Measurements from ENCODE around the gene NREP. TPM values are rescaled to one million over a fixed set of nuclear protein-coding genes. Genes with fewer than 3 reads are reported as not detected.
A peak's percentile ranks its signal among the peaks of the same experiment; 100 is the strongest.

NREP gene
- total RNA-seq, 3 donors from 2014 or later = 16.8 to 24.0 (median 18.1) TPM

GRCh38 chr5:111703662-111704061, 53.3 kb downstream of the NREP start:
- TF ChIP-seq, protein P1, sequence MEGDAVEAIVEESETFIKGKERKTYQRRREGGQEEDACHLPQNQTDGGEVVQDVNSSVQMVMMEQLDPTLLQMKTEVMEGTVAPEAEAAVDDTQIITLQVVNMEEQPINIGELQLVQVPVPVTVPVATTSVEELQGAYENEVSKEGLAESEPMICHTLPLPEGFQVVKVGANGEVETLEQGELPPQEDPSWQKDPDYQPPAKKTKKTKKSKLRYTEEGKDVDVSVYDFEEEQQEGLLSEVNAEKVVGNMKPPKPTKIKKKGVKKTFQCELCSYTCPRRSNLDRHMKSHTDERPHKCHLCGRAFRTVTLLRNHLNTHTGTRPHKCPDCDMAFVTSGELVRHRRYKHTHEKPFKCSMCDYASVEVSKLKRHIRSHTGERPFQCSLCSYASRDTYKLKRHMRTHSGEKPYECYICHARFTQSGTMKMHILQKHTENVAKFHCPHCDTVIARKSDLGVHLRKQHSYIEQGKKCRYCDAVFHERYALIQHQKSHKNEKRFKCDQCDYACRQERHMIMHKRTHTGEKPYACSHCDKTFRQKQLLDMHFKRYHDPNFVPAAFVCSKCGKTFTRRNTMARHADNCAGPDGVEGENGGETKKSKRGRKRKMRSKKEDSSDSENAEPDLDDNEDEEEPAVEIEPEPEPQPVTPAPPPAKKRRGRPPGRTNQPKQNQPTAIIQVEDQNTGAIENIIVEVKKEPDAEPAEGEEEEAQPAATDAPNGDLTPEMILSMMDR (IDR thresholded peaks at IDR 0.05) = no peak
- intact Hi-C loops (cut with DNase I, micrococcal nuclease) = no loop called here
- Histone ChIP-seq H3K9me3 (no peaks in the 10 kb centered on the region), H3K4me1 (ENCODE audit: low read depth) (no peaks in the 10 kb centered on the region), H3K4me3 (no peak overlapping the region), H3K36me3 (ENCODE audit: low read depth) (no peaks in the 10 kb centered on the region)
- ATAC-seq = peak; percentile 35
- no peak for DNase-seq

DNA sequence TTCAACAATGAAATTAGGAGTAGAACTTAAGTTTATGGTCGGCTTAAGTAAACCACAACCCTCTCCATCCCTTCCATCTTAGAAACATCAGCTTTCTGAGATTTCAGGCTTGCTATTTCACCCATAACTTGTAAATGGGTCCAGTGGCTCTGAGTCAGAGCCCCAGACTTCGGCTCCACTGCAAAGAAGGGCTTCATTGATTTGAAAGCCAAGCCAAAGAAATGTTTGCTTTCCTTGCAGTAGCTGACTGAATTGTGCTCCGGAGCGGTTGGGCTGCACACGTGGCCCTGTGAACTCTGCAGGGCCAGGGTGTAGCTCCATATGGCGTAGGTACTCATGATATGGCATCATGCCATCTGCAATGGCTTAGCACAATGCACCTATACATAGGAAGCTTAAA, 57.0 kb downstream of the NREP start:
- peak; percentile 50 to 69 (median 61) for DNase-seq
- Histone ChIP-seq H3K9me3 (no peaks in the 10 kb centered on the region), H3K36me3 (ENCODE audit: low read depth) (no peaks in the 10 kb centered on the region), H3K4me1 (ENCODE audit: low read depth) (no peaks in the 10 kb centered on the region), H3K4me3 (no peak overlapping the region)
- intact Hi-C loops (cut with DNase I, micrococcal nuclease) = no loop called here
- TF ChIP-seq, protein P1 (IDR thresholded peaks at IDR 0.05) = no peak
- peak; percentile 94 for ATAC-seq

DNA sequence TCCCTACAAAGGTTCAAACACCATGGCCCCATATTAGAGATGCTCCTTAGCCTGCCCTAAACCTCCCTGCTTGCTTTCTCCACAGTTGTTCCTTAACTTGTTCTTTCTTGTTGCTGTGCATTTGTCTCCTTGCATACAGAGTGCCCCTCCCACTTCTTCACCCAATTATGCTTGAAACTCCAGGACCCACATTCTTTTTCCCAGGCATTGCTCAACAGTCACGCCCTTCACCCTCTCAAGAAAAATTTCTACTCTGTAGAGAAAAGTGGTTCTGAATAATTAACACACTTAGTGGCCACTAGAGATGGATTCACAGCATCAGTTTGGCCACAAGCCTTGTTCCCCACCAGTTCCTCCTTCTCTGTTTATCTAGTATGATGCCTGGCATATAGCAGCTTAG, 57.7 kb downstream of the NREP start:
- DNase-seq (no peak), ATAC-seq (no peak)
- TF ChIP-seq, protein P1 (IDR thresholded peaks at IDR 0.05) = no peak
- H3K9me3 ChIP-seq = no peaks in the 10 kb centered on the region
- intact Hi-C loops (cut with DNase I, micrococcal nuclease) = no loop called here
- no peaks in the 10 kb centered on the region for H3K36me3 ChIP-seq (ENCODE audit: low read depth)
- H3K4me1 ChIP-seq (ENCODE audit: low read depth) = no peaks in the 10 kb centered on the region
- no peak overlapping the region for H3K4me3 ChIP-seq

DNA sequence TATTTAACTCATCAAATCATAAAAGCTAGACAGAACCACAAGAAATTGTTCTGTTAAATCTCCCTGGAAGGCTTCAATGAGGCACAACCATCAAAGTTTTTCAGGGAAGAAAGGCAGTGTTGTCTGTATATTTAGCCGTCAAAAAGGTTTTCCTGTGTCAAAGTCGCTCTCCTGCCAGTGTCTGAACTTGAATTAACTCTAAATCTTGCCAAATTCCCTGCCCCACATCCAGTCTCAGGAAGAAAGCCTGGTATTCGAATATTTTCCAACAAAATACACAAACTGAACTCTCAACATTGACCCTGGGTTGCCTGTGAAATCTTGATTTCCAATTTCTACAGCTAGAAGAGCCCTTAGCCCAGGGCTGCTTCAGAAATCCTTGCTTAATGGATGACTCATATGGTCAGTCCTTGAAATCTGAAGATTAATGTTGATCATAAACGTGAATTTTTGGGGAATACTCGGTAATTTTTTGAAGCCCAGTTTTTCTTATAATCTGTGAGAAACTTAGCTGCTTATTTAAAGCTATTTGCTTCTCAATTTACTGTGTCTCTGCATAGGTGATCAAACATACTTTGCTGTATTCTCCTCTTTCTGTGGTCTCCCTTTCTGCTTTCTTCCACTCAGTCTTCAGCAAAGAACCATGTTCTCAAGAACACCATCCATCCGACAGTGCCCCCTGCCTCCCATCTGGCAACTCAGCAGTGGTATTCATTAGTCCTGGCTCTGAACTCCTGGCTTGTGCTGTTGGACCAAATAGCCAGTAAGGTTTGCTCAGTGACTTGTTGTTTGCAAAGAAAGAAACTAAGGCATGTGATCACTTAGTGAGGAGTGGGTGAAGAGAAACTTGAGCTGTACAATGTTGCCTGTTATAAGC, 58.9 kb downstream of the NREP start:
- Histone ChIP-seq H3K36me3 (ENCODE audit: low read depth) (no peaks in the 10 kb centered on the region), H3K9me3 (no peaks in the 10 kb centered on the region), H3K4me3 (no peak overlapping the region), H3K4me1 (ENCODE audit: low read depth) (no peaks in the 10 kb centered on the region)
- TF ChIP-seq, protein P1 (IDR thresholded peaks at IDR 0.05) = no peak
- intact Hi-C loops (cut with DNase I, micrococcal nuclease) = no loop called here
- ATAC-seq = no peak
- DNase-seq = no peak

DNA sequence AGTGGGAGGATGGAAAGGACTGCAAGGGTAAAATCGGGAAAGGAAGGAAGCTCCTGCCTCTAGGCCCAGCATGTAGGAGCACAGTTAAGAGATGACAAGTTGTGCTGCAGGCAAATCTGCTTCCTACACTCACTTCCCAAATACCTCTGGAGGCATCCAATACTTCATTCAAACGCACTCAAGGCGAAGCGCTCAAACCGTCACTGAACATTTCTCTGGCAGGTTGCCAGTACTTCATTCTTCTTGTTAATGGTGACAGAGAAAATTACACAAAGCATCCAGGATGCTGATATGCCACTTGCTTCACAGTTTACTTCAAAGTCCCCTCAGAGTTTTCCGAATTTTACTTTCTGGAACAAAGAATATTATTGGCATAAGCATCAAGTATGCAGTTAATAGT, 59.8 kb downstream of the NREP start:
- ATAC-seq = no peak
- H3K36me3 ChIP-seq (ENCODE audit: low read depth) = no peaks in the 10 kb centered on the region
- H3K9me3 ChIP-seq = no peaks in the 10 kb centered on the region
- TF ChIP-seq, protein P1 (IDR thresholded peaks at IDR 0.05) = no peak
- H3K4me3 ChIP-seq = no peak overlapping the region
- DNase-seq = no peak
- intact Hi-C loops (cut with DNase I, micrococcal nuclease) = no loop called here
- no peaks in the 10 kb centered on the region for H3K4me1 ChIP-seq (ENCODE audit: low read depth)

Data from mucosa of descending colon (tissue), 3 donors.